HG03025 (cell line): ENCODE measurements around the gene LIG1.
"Not testable (repeated sequence)": the region's sequence is repeated elsewhere in the genome, so short reads cannot be mapped to it uniquely, and the experiment has no call there.

ENCODE experiments used
- ATAC-seq: cut with Tn5 transposase; IDR thresholded peaks from one replicate; pipeline ENCODE4 v1.9.1; 2021; ENCODE audit warnings: mild to moderate bottlenecking, moderate library complexity; ENCODE audit not compliant: unreplicated experiment, low FRiP score

LIG1 gene

GRCh38 chr19:48088991-48089390 is 81.2 kb downstream of the LIG1 start:
- ATAC-seq = not testable (repeated sequence)

DNA sequence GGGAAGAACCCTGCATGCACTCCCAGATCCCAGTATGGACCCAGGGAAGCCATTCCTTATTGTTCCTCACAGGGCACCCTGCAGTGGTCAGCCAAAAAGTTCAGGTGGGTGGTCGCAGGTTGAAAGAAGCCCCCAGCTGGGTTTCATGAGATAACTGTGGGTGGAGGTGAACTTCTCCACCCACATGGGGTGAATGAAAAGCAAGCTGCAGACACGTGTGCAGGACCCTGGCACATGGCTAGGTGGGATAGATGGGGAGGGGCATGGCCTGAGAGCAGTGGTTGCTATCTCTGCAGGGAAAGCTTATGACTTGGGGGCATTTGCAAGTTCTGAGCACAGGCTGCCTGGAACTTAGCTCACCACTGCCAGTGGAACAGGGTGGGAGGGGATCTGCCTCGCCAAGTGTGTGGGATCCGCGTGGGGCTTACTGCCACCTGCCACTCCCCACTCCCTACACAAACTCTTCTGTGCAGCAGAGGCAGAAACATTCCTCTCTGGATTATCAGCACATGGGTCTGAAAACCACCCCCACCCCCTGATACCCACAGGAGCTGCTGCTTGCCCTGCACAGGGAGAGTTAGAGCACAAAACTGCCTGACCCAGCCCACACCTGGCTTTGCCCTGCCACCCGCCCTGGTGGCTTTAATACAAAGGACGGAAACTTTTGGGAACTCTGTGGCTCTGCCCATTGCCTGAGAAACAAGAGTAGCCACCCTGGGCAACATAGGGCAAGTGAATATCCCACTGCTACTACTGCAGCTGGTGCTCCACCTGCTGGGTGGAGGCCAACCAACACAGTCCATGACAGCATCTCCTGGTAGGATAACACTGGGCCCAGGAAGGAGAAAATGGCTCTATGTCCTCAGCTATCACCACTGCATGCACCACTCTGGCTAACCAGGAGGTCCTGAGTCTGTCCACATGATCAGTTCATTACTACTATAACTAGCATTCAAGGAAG is 84.0 kb downstream of the LIG1 start:
- no peak for ATAC-seq

- ATAC-seq = no peak
These were observed 85.1 kb downstream of the LIG1 start for GRCh38 chr19:48085076-48085475.

DNA sequence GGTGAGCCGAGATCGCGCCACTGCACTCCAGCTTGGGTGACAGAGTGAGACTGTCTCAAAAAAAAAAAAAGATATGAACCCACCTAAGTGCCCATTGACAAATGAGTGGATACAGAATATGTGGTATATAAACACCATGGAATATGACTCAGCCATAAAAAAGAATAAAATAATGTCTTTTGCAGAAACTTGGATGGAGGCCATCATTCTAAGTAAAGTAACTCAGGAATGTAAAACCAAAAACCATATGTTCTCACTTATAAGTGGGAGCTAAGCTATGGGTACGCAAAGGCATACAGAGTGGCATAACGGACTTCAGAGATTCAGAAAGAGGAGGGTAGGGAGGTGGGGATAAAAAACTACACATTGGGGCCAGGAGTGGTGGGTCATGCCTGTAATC is 89.0 kb downstream of the LIG1 start:
- ATAC-seq = no peak

DNA sequence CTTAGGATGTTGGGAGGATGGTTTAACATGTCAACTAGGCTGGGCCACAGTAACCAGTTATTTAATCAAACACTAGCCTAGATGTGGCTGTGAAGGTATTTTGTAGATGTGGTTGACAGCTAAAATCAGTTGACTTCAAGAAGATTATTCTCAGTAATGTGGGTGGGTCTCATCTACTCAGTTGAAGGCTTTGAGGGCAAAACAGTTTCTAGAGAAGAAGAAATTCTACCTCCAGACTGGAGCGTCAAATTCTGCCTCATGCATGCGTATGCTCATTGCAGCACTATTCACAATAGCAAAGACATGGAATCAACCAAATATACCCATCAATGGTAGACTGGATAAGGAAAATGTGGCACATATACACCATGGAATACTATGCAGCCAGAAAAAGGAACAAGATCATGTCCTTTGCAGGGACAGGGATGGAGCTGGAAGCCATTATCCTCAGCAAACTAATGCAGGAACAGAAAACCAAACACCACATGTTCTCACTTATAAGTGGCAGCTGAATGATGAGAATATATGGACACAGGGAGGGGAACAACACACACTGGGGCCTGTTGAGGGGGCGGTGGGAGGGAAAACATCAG is 99.9 kb downstream of the LIG1 start:
- ATAC-seq = not testable (repeated sequence)

- no peak for ATAC-seq
These were observed 100.7 kb downstream of the LIG1 start for GRCh38 chr19:48069435-48069834.
